ENCODE results near the gene DNASE2. TPM values are rescaled to one million over a fixed set of nuclear protein-coding genes. Genes with fewer than 3 reads are reported as not detected.

Gene DNASE2
- total RNA-seq, 2 experiments from 2014 or later: 26.1 to 27.4 TPM

- Mint-ChIP-seq H3K27me3 (ENCODE audit: low read depth) (peaks cover 3% of the 10 kb centered on the region), H3K4me3 (peak overlapping the region; percentile 52), H3K4me1 (ENCODE audit: low read depth) (peaks cover 40% of the 10 kb centered on the region), H3K27ac (no peak overlapping the region), H3K36me3 (ENCODE audit: low read depth) (peaks cover 14% of the 10 kb centered on the region), H3K9me3 (ENCODE audit: insufficient read depth) (peaks cover 11% of the 10 kb centered on the region)
- no peak for ATAC-seq
- no peak for DNase-seq
- ChIA-PET POLR2A (interaction anchor here (1.1 to 1.9 kb wide), 2 partner anchors 27 to 56 kb away, joined by 3 to 5 read pairs; no protein-coding TSS in a partner anchor), CTCF (interaction anchor here (1.1 to 6.6 kb wide), 5 partner anchors 9 to 79 kb away, joined by 3 to 121 read pairs (median 6); partner anchors contain the start of genes CALR and DAND5)
Measured at GRCh38 chr19:12886651-12886968, 5.4 kb upstream of the DNASE2 start.

- ATAC-seq: no peak
- no peak for DNase-seq
- peak overlapping the region; percentile 52 for H3K4me3 Mint-ChIP-seq
- peaks cover 37% of the 10 kb centered on the region for H3K4me1 Mint-ChIP-seq (ENCODE audit: low read depth)
- H3K9me3 Mint-ChIP-seq (ENCODE audit: insufficient read depth): peaks cover 11% of the 10 kb centered on the region
- H3K27ac Mint-ChIP-seq: no peak overlapping the region
- H3K36me3 Mint-ChIP-seq (ENCODE audit: low read depth): peaks cover 12% of the 10 kb centered on the region
- ChIA-PET POLR2A (interaction anchor here (0.6 to 1.9 kb wide), 9 partner anchors 10 to 169 kb away, joined by 3 to 8 read pairs (median 5); partner anchors contain the start of genes FARSA and SYCE2), CTCF (interaction anchor here (0.9 to 6.6 kb wide), 25 partner anchors 9 to 207 kb away, joined by 3 to 121 read pairs (median 6); partner anchors contain the start of genes CALR, DAND5 and FARSA)
- H3K27me3 Mint-ChIP-seq (ENCODE audit: low read depth): peaks cover 3% of the 10 kb centered on the region
Measured at GRCh38 chr19:12885749-12886650, 4.8 kb upstream of the DNASE2 start.

GRCh38 chr19:12884926-12885748 lies 3.9 kb upstream of the DNASE2 start:
- ChIA-PET POLR2A (interaction anchor here (0.6 to 1.7 kb wide), 13 partner anchors 9 to 170 kb away, joined by 3 to 8 read pairs (median 3); partner anchors contain the start of genes FARSA, SYCE2 and TNPO2), CTCF (interaction anchor here (0.5 to 6.6 kb wide), 39 partner anchors 8 to 219 kb away, joined by 3 to 121 read pairs (median 5); partner anchors contain the start of genes CALR, DAND5, FARSA and PRDX2)
- H3K36me3 Mint-ChIP-seq (ENCODE audit: low read depth): peaks cover 11% of the 10 kb centered on the region
- H3K4me1 Mint-ChIP-seq (ENCODE audit: low read depth): peaks cover 38% of the 10 kb centered on the region
- ATAC-seq (peak; percentile 76), DNase-seq (peak; percentile 96)
- H3K27ac Mint-ChIP-seq: peak overlapping the region; percentile 93
- peaks cover 3% of the 10 kb centered on the region for H3K27me3 Mint-ChIP-seq (ENCODE audit: low read depth)
- peaks cover 11% of the 10 kb centered on the region for H3K9me3 Mint-ChIP-seq (ENCODE audit: insufficient read depth)
- peak overlapping the region; percentile 86 for H3K4me3 Mint-ChIP-seq

GRCh38 chr19:12884627-12884925 lies 3.3 kb upstream of the DNASE2 start:
- peaks cover 11% of the 10 kb centered on the region for H3K36me3 Mint-ChIP-seq (ENCODE audit: low read depth)
- H3K4me1 Mint-ChIP-seq (ENCODE audit: low read depth): peaks cover 39% of the 10 kb centered on the region
- peaks cover 3% of the 10 kb centered on the region for H3K27me3 Mint-ChIP-seq (ENCODE audit: low read depth)
- no peak for DNase-seq
- H3K4me3 Mint-ChIP-seq: peak overlapping the region; percentile 86
- peak overlapping the region; percentile 93 for H3K27ac Mint-ChIP-seq
- H3K9me3 Mint-ChIP-seq (ENCODE audit: insufficient read depth): peaks cover 11% of the 10 kb centered on the region
- ChIA-PET POLR2A (interaction anchor here (0.6 to 1.7 kb wide), 11 partner anchors 9 to 161 kb away, joined by 3 to 8 read pairs (median 3); partner anchors contain the start of genes FARSA, SYCE2 and TNPO2), CTCF (interaction anchor here (0.5 to 6.6 kb wide), 38 partner anchors 8 to 220 kb away, joined by 3 to 121 read pairs (median 5); partner anchors contain the start of genes CALR, DAND5, FARSA and PRDX2)
- no peak for ATAC-seq

- peaks cover 13% of the 10 kb centered on the region for H3K36me3 Mint-ChIP-seq (ENCODE audit: low read depth)
- peaks cover 3% of the 10 kb centered on the region for H3K27me3 Mint-ChIP-seq (ENCODE audit: low read depth)
- ATAC-seq (no peak), DNase-seq (no peak)
- CTCF ChIA-PET: interaction anchor here (1.0 to 6.6 kb wide), 11 partner anchors 13 to 126 kb away, joined by 3 to 121 read pairs (median 7); partner anchors contain the start of genes CALR, DAND5 and RNASEH2A
- no peak overlapping the region for H3K27ac Mint-ChIP-seq
- peaks cover 11% of the 10 kb centered on the region for H3K9me3 Mint-ChIP-seq (ENCODE audit: insufficient read depth)
- peaks cover 39% of the 10 kb centered on the region for H3K4me1 Mint-ChIP-seq (ENCODE audit: low read depth)
- no peak overlapping the region for H3K4me3 Mint-ChIP-seq
- POLR2A ChIA-PET: interaction anchor here (0.6 to 1.7 kb wide), 6 partner anchors 8 to 161 kb away, joined by 3 to 8 read pairs (median 5); partner anchors contain the start of gene TNPO2
Measured at GRCh38 chr19:12884202-12884601, 3.0 kb upstream of the DNASE2 start.

- Mint-ChIP-seq H3K4me1 (ENCODE audit: low read depth) (peaks cover 39% of the 10 kb centered on the region), H3K9me3 (ENCODE audit: insufficient read depth) (peaks cover 11% of the 10 kb centered on the region), H3K36me3 (ENCODE audit: low read depth) (peaks cover 20% of the 10 kb centered on the region), H3K27ac (peak overlapping the region; percentile 19), H3K27me3 (ENCODE audit: low read depth) (peaks cover 3% of the 10 kb centered on the region), H3K4me3 (peak overlapping the region; percentile 81)
- CTCF ChIA-PET: interaction anchor here (0.7 to 6.6 kb wide), 6 partner anchors 8 to 1556 kb away, joined by 3 to 121 read pairs (median 5); partner anchors contain the start of genes DAND5 and GCDH
- POLR2A ChIA-PET: interaction anchor here (0.6 to 1.7 kb wide), 2 partner anchors 8 to 85 kb away, joined by 4 to 7 read pairs; partner anchors contain the start of gene GCDH
- ATAC-seq (no peak), DNase-seq (no peak)
Measured at GRCh38 chr19:12882589-12882988, 1.3 kb upstream of the DNASE2 start.

GRCh38 chr19:12880551-12881171 lies 588 bp downstream of the DNASE2 start:
- H3K27ac Mint-ChIP-seq: peak overlapping the region; percentile 87
- H3K4me3 Mint-ChIP-seq: peak overlapping the region; percentile 81
- CTCF ChIA-PET: interaction anchor here (0.8 to 2.0 kb wide), 4 partner anchors 10 to 85 kb away, joined by 4 to 9 read pairs (median 6); partner anchors contain the start of gene GCDH
- ATAC-seq (peak; percentile 6), DNase-seq (peak; percentile 33)
- peaks cover 30% of the 10 kb centered on the region for H3K4me1 Mint-ChIP-seq (ENCODE audit: low read depth)
- POLR2A ChIA-PET: interaction anchor here (0.7 to 1.1 kb wide), 5 partner anchors 8 to 147 kb away, joined by 3 to 4 read pairs (median 3); partner anchors contain the start of genes CALR and GCDH
- H3K9me3 Mint-ChIP-seq (ENCODE audit: insufficient read depth): peaks cover 11% of the 10 kb centered on the region
- H3K36me3 Mint-ChIP-seq (ENCODE audit: low read depth): peaks cover 24% of the 10 kb centered on the region
- no peaks in the 10 kb centered on the region for H3K27me3 Mint-ChIP-seq (ENCODE audit: low read depth)

- Mint-ChIP-seq H3K9me3 (ENCODE audit: insufficient read depth) (no peaks in the 10 kb centered on the region), H3K27me3 (ENCODE audit: low read depth) (no peaks in the 10 kb centered on the region), H3K4me1 (ENCODE audit: low read depth) (peaks cover 7% of the 10 kb centered on the region), H3K27ac (no peak overlapping the region), H3K36me3 (ENCODE audit: low read depth) (peaks cover 35% of the 10 kb centered on the region), H3K4me3 (no peak overlapping the region)
- no peak for DNase-seq
- ChIA-PET CTCF (interaction anchor here (1.7 kb wide), 1 partner anchor 10 kb away, joined by 4 read pairs; no protein-coding TSS in a partner anchor), POLR2A (interaction anchor here (2.2 kb wide), 1 partner anchor 10 kb away, joined by 6 read pairs; no protein-coding TSS in a partner anchor)
- ATAC-seq: no peak
Measured at GRCh38 chr19:12875086-12875485, 6.2 kb downstream of the DNASE2 start.

GRCh38 chr19:12873891-12874745 lies 7.1 kb downstream of the DNASE2 start:
- no peaks in the 10 kb centered on the region for H3K9me3 Mint-ChIP-seq (ENCODE audit: insufficient read depth)
- ATAC-seq (no peak), DNase-seq (no peak)
- peaks cover 3% of the 10 kb centered on the region for H3K4me1 Mint-ChIP-seq (ENCODE audit: low read depth)
- H3K27ac Mint-ChIP-seq: no peak overlapping the region
- no peak overlapping the region for H3K4me3 Mint-ChIP-seq
- ChIA-PET CTCF (interaction anchor here (1.7 to 1.8 kb wide), 2 partner anchors 11 kb away, joined by 4 to 8 read pairs; no protein-coding TSS in a partner anchor), POLR2A (interaction anchor here (0.5 to 1.2 kb wide), 2 partner anchors 10 to 204 kb away, joined by 3 to 4 read pairs; no protein-coding TSS in a partner anchor)
- peaks cover 34% of the 10 kb centered on the region for H3K36me3 Mint-ChIP-seq (ENCODE audit: low read depth)
- no peaks in the 10 kb centered on the region for H3K27me3 Mint-ChIP-seq (ENCODE audit: low read depth)

Measured in activated CD8-positive, alpha-beta T cell treated with anti-CD3 and anti-CD28 coated beads, Interleukin-2, amount 10 ng/mL, durations not matched to agents 7 days and 5 days (primary cell).